GM18951 (cell line): ENCODE results near the gene NDUFB2.

Source experiments
- POLR2A ChIP-seq: IDR thresholded peaks from 4 replicates; pipeline ENCODE4 v1.6.1; 2011; ENCODE audit warnings: mild to moderate bottlenecking; ENCODE audit not compliant: insufficient read length, insufficient read depth; ENCODE audit errors: extremely low read depth
- in situ Hi-C: fragments of 300-500 bp; cut with MboI; formaldehyde crosslinking; loops from one replicate; pipeline ENCODE4 v1.12.0; 2022; ENCODE audit warnings: low sequenced_read_pairs, mixed read lengths, inconsistent platforms; ENCODE audit not compliant: unreplicated experiment

NDUFB2 gene

DNA sequence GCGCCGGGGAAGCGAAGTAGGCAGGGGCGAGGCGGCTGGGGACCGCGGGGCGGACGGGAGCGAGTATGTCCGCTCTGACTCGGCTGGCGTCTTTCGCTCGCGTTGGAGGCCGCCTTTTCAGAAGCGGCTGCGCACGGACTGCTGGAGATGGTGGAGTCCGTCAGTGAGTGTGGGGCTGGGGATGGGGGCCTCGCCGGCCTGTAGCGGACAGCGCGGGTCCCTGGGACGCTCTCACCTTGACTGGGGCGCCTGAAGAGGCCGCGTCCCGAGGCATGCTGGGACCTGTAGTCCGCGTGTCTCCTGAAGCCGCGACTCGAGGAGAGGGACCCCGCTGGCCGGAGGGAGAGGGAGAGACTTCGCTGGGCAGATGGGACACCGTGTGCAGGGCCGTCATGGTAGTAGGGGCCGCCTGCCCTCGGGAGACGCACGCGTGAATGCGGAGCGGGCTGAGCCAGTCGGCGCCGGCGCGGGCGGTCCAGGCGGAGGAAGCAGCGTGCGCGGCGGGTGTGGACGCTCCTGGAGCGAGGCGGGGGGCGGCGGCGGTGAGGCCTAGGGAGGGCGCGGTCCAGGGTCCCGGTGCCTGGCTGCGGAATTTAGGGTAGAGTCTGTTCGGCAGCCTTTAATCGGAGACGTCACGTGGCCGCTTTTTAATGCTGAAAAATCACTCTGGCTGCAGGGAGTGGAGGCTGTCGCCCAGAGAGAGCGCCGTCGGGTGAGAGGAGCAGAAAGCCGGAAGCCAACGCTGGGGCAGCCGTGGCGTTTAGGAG is at the start of gene NDUFB2:
Gene NDUFB2 (plus strand): TSS at position 29 of the 767 bp plus-strand sequence. CDS start 37 bp downstream, at position 66.
- in situ Hi-C loops = no loop called here

DNA sequence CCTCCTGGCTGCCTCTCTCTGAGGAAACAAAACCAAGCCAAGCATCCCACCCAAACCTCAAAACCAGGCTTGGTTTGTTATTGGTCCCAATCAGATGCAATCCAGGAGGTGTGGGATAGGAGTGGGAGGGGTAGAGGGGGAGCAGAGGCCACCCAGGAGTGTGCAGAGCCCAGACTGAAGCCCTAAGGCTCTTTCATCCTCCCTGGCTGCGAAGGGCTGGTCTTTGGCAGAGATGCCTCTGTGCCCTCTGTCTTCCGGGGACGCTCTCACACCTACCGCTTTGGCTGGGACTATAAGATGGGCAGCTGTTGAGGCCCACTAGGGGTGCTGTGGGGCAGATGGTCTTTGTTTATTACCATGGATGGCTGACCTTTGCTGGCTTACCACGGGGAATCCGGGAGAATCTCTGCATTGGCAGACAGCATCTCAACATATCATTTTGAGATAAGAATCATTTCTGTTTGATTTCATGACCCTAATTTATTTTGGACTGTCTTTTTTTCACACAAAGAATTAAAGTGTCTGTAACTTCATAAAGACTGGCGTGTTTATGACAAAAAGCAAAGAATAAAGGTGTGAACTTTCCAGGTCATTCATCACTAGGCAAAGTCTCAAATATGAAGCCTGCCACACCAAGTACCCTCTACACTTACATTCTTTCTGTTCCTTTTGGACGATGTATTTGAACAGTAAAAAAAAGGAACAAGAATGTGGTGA is 49.4 kb upstream of the NDUFB2 start:
- no peak for TF ChIP-seq POLR2A
- in situ Hi-C loops = loop anchor here (5.0 kb wide), 1 partner anchor 130 kb away; no protein-coding TSS in a partner anchor

More for the DNA sequence above, at the start of gene NDUFB2:
- peak; percentile 88 for TF ChIP-seq POLR2A

DNA sequence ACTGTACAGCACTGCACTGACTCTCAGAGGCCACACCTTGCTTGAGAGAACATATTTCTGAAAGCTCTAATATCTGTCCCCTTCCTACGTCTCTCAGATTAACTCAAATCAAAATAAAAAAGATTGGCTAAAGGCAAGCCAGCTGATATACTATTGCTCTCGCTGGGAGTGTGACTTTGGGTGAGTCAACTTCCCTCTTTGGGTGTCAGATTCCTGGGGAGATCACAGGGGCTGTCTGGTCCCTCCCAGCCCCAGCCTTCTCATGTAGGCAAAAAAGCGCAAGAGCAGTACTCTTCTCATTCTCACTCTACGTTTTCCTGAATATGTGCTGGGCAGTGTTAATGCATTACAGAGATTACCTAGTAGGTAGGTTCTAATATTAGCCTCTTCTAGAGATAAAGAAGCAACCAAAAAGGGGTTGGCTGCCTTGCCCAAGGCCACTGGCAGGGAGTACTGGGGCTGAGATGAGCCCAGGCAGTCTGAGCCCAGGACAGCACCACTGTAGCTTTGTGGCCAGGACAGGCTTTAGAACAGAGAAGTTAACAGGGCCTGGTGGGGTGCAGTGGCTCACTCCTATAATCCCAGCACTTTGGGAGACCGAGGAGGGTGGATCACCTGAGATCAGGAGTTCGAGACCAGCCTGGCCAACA is 46.8 kb upstream of the NDUFB2 start:
- no peak for TF ChIP-seq POLR2A
- in situ Hi-C loops = loop anchor here (5.0 kb wide), 1 partner anchor 132 kb away; no protein-coding TSS in a partner anchor

DNA sequence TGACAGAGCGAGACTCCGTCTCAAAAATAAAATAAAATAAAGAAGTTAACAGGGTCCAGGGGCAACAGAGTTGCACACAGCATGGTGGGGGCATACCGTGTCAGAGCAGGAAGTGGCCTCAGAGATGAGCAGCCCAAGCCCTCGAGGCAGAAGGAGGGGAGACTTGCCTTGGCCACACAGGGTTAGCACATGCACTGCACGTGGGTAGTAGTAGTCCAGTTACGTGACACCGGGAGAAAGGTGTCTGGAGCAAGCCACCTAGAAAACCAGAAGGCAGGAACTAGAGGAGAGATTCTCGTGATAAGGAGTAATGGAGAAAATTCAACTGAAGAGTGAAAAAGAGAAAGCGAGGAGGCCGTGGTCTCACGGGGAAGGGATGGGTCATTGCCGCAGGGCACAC is 46.1 kb upstream of the NDUFB2 start:
- TF ChIP-seq POLR2A = no peak
- in situ Hi-C loops = no loop called here

DNA sequence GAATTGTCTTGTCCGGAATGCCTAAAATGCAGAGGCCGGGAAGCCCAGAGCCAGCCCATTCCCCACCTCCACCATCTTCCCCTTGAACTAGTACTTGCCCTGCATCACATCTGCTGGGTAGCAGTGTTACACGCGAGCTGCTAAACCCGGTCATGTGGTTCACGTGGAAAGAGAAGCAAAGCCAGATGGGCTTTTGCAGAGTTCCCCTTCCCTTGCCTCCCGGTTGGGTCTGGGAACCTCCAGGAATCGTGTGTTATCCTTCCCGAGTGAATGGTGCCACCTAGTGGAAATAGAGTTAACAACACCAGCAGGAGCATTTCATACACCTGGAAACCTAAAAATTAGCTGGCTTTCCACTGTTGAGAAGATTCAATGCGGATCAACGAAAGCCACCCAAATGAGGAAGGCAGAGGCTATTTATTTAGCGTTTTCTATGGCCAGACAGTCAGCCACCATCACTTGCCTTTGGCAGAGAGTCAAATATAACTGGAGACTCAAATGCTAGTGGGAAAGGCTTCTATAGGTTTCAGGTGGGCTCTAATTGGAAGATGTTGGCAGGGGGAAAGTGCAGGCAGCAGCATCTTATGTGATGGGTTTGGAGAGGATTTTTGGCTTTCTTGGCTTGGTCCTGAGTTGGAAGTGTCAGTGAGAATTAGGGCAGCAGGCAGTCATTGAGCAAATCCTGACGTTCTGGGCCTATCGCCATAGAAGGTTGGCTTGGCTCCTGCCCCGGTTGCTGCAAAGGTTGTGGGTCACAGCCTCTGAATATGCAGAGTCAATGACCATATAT is 43.0 kb upstream of the NDUFB2 start:
- in situ Hi-C loops = no loop called here
- no peak for TF ChIP-seq POLR2A

DNA sequence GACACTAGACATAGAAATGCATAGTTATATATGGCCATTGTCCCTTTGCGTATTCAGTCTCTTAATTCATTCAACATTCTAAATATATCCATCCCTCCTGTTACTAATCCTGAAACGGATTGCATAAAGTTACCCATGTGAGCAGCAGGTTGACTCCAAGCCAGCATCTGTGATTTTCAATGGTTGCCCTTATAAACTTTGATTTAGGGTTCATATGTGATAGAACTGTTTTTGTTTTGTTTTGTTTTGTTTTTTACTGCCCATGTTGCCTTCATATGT is 42.5 kb upstream of the NDUFB2 start:
- in situ Hi-C loops = no loop called here
- no peak for TF ChIP-seq POLR2A

DNA sequence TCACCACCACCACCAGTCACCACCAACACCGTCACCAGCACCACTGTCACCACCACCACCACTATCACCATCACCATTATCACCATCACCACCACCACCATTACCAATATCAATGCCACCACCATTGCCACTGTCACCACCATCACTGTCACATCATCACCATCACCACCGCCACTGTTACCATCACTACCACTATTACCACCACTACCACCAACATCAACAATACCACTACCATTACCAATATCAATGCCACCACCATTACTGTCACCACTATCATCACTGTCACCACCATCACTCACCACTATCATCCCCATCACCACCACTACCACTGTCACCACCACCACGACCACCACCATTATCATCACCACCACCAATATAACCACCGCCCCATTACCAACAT is 41.8 kb upstream of the NDUFB2 start:
- no peak for TF ChIP-seq POLR2A
- in situ Hi-C loops = no loop called here

DNA sequence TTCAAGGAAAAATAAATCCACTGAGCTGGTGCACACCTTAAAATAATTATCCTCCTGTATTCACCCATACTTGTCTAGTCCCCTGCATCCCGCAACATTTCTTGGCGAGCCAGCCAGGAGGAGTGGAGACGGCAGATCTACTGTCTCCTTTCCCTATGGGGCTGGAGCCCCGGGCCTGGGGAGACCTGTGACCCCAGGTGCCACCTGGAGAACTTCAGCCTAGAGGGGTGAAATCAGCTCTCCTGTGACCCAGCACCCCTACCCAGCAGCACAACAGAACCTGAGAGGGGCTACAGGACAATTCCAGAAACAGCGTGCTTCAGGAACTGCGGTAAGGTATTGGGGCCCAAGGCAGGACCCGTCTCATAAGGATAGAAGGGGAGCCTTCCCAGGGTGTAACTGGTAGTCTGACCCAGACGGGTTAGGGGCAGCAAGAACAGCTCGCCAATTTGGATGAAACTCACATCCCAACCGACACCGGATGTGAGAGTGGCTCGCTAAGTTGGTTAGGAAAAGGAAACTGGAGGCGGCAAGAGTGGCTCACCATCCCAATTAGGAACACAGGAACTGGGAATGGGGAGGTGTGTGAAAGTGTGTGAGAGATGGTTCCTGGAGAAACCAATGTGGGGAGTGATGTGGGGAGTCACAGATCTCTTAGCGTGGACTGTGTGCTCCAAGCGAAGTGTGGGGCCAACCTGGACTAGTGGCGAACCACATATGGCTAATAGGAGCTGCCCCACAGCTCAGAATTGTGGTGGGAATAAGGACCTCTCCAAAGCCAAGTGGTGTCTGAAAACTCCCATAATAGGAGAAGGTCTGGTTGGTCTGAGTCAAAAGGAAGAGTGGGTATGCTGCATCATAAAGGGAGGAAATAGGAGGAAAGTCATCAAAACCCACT is 40.7 kb upstream of the NDUFB2 start:
- no peak for TF ChIP-seq POLR2A
- in situ Hi-C loops = no loop called here

DNA sequence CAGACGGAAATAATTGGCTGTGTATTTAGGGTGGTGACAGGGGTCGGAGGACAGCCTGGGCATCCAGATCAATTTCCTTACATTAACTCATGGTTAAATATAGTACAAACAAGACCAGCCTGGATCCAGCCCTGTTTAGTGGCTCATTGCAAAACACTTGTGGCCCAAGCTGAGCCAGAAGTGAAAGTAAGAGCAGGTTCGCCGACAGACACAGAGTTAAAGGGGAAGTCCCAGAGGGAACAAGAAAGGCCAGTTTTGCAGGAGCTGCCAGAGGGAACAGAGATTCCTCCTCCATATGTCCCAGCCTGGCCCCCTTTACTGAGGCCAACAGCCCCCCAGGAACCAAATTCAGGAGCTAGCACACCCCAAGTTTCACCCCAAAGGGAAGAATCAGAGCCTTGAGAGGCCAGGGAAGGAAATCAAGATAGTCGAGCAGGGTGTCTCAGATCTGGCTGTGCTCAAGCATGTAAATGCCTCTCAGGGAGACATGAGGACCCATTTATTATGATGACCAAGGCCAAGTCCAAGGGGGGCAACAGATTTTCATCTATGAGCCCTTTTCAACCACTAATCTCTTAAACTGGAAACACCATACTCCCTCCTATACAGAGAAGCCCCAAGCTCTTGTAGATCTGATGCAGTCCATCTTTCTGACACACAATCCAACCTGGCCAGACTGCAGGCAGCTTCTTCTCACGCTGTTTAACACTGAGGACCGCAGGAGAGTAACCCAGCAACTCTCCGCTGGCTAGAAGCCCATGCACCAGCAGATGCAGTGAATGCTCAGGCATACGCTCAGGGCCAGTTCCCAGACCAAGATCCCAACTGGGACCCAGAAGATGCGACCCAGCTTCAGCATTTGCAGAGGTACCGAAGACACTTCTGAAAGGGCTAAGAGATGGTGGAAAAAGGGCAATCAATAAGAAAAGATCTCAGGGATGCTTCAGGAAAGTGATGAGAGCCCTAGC is 39.7 kb upstream of the NDUFB2 start:
- TF ChIP-seq POLR2A = no peak
- in situ Hi-C loops = no loop called here

DNA sequence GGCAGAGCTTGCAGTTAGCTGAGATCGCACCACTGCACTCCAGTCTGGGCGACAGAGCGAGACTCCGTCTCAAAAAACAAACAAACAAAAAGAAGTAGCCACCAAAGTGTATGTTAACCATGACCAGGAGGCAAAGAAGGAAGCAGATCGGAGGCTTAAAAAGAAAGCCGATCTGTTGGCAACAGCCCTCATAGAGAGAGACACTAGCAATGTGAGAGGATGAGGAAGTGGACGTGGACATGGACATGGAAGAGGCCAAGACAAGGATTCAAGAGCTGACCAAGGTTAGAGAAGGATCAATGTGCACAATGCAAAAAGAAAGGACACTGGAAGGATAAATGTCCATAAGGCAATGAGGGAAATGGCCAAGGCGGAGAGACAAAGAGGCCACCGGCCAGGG is 38.6 kb upstream of the NDUFB2 start:
- no peak for TF ChIP-seq POLR2A
- in situ Hi-C loops = no loop called here

DNA sequence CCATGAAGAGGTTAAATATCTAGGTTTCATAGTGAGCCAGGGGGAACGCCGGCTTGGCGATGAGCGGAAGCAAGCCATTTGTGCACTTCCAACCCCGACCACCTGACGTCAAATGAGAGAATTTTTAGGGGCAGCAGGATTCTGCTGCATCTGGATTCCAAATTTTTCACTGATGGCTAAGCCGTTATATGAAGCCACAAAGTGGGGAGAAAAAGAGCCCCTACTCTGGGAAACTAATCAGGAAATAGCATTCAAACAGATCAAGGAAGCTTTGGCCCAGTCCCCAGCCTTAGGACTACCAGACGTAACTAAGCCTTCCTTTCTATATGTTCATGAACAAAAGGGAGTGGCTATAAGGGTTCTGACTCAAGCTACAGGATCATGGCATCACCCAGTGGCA is 36.7 kb upstream of the NDUFB2 start:
- TF ChIP-seq POLR2A = no peak
- in situ Hi-C loops = no loop called here
